ENCODE data around the gene CPD. TPM values are rescaled to one million over a fixed set of nuclear protein-coding genes. Genes with fewer than 3 reads are reported as not detected.

The CPD gene
- total and polyA plus RNA-seq, 2 of the 13 experiments (the other 11 are each of a cell fraction or from before 2014, with no cell fraction given): 46.1 to 72.3 TPM

GRCh38 chr17:30332057-30332542 lies 46.6 kb upstream of the CPD start (continued):
- no peak for TF ChIP-seq MED8 (CRISPR knock-in tag; IDR thresholded peaks at IDR 0.05; ENCODE audit: insufficient replicate concordance)
- TF ChIP-seq SMAD3 (CRISPR knock-in tag; IDR thresholded peaks at IDR 0.05): no peak
- TF ChIP-seq ZBTB49 (CRISPR knock-in tag; IDR thresholded peaks at IDR 0.05; ENCODE audit: borderline replicate concordance): no peak
- TF ChIP-seq, protein P1, sequence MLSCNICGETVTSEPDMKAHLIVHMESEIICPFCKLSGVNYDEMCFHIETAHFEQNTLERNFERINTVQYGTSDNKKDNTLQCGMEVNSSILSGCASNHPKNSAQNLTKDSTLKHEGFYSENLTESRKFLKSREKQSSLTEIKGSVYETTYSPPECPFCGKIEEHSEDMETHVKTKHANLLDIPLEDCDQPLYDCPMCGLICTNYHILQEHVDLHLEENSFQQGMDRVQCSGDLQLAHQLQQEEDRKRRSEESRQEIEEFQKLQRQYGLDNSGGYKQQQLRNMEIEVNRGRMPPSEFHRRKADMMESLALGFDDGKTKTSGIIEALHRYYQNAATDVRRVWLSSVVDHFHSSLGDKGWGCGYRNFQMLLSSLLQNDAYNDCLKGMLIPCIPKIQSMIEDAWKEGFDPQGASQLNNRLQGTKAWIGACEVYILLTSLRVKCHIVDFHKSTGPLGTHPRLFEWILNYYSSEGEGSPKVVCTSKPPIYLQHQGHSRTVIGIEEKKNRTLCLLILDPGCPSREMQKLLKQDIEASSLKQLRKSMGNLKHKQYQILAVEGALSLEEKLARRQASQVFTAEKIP (CRISPR knock-in tag; IDR thresholded peaks at IDR 0.05; ENCODE audit: borderline replicate concordance): no peak
- TF ChIP-seq TGIF2 (CRISPR knock-in tag; IDR thresholded peaks at IDR 0.05): no peak
- no peak for TF ChIP-seq SSRP1 (CRISPR knock-in tag; IDR thresholded peaks at IDR 0.05)
- peak; percentile 86 for TF ChIP-seq ZNF652 (CRISPR knock-in tag; IDR thresholded peaks at IDR 0.05; ENCODE audit: borderline replicate concordance, low read depth)
- no peak for TF ChIP-seq ZNF333 (CRISPR knock-in tag; IDR thresholded peaks at IDR 0.05; ENCODE audit: borderline replicate concordance)
- TF ChIP-seq PHF20 (CRISPR knock-in tag; IDR thresholded peaks at IDR 0.05): no peak
- TF ChIP-seq ZNF678 (CRISPR knock-in tag; IDR thresholded peaks at IDR 0.05): no peak
- no peak for TF ChIP-seq SP1 (IDR thresholded peaks at IDR 0.05)
- TF ChIP-seq SP1 (CRISPR knock-in tag; IDR thresholded peaks at IDR 0.05): no peak
- TF ChIP-seq KDM3A (CRISPR knock-in tag; IDR thresholded peaks at IDR 0.05; ENCODE audit: low read depth): no peak
- TF ChIP-seq ZNF773 (CRISPR knock-in tag; IDR thresholded peaks at IDR 0.05; ENCODE audit: borderline replicate concordance): no peak
- TF ChIP-seq TBX3 (IDR thresholded peaks at IDR 0.05; ENCODE audit: borderline replicate concordance): no peak
- TF ChIP-seq TEAD2 (CRISPR knock-in tag; IDR thresholded peaks at IDR 0.05): no peak
- peak; percentile 15; the same call in 1 of the 2 replicates for TF ChIP-seq SIX1 (CRISPR knock-in tag; IDR thresholded peaks at IDR 0.05; ENCODE audit: borderline replicate concordance)
- no peak for TF ChIP-seq KDM5A (IDR thresholded peaks at IDR 0.05; ENCODE audit: borderline replicate concordance, low read length)
- TF ChIP-seq ZNF225 (CRISPR knock-in tag; IDR thresholded peaks at IDR 0.05): no peak
- no peak for TF ChIP-seq CREB1 (IDR thresholded peaks at IDR 0.05)
- peak; percentile 42; the same call in 1 of the 2 replicates for TF ChIP-seq CREB1 (CRISPR knock-in tag; IDR thresholded peaks at IDR 0.05)
- no peak for TF ChIP-seq ZNF607 (CRISPR knock-in tag; IDR thresholded peaks at IDR 0.05; ENCODE audit: borderline replicate concordance)
- no peak for TF ChIP-seq ZNF790 (CRISPR knock-in tag; IDR thresholded peaks at IDR 0.05; ENCODE audit: borderline replicate concordance)
- TF ChIP-seq ARNTL (CRISPR knock-in tag; IDR thresholded peaks at IDR 0.05): no peak
- TF ChIP-seq KAT8 (CRISPR knock-in tag; IDR thresholded peaks at IDR 0.05): no peak
- no peak for TF ChIP-seq HNRNPH1 (optimal IDR thresholded peaks at IDR 0.05; ENCODE audit: low read depth, low read length)
- TF ChIP-seq STAG1 (CRISPR knock-in tag; IDR thresholded peaks at IDR 0.05): no peak
- no peak for TF ChIP-seq ZNF567 (CRISPR knock-in tag; IDR thresholded peaks at IDR 0.05; ENCODE audit: borderline replicate concordance)
- no peak for TF ChIP-seq KLF16 (CRISPR knock-in tag; IDR thresholded peaks at IDR 0.05)
- TF ChIP-seq CREM (IDR thresholded peaks at IDR 0.05): peak; percentile 30; the same call in 1 of the 2 replicates
- TF ChIP-seq CREM (CRISPR knock-in tag; IDR thresholded peaks at IDR 0.05): no peak
- TF ChIP-seq SIX4 (CRISPR knock-in tag; IDR thresholded peaks at IDR 0.05): no peak
